Kidney epithelial cell (primary cell): ENCODE results near the gene TRIM67. TPM values are rescaled to one million over a fixed set of nuclear protein-coding genes. Genes with fewer than 3 reads are reported as not detected.

Experiments
- DNase-seq: peaks from one replicate; pipeline ENCODE4 v3.0.0-alpha.2; 2010; ENCODE audit warnings: low read depth
- H3K27me3 ChIP-seq: 2 replicates; pipeline ENCODE4 v1.6.0; 2011; ENCODE audit warnings: low read length; ENCODE audit not compliant: control insufficient read depth, insufficient read depth
- H3K36me3 ChIP-seq: 2 replicates; pipeline ENCODE4 v1.5.1; 2011; ENCODE audit warnings: low read length; ENCODE audit not compliant: control insufficient read depth, insufficient read depth
- H3K4me3 ChIP-seq: 2 replicates; pipeline ENCODE4 v1.5.1; 2011; ENCODE audit warnings: low read depth, mild to moderate bottlenecking, control low read depth, low read length
- CTCF ChIP-seq: IDR thresholded peaks from 2 replicates; pipeline ENCODE4 v1.5.1; 2011; ENCODE audit warnings: mild to moderate bottlenecking, moderate library complexity, low read length, control low read depth, inconsistent platforms; ENCODE audit not compliant: insufficient read depth, poor library complexity, severe bottlenecking
- total RNA-seq: library from RNA; depleted of rRNA; stranded (reverse); fragments of >200 nt; gene quantifications from 2 replicates; pipeline ENCODE4 v1.2.3, GENCODE V29; 2015

Gene TRIM67
- total RNA-seq, 1 donor from 2014 or later, result 0.63 TPM

GRCh38 chr1:231177936-231178335, 16.1 kb downstream of the TRIM67 start:
- no peak for DNase-seq
- Histone ChIP-seq H3K4me3 (no peak overlapping the region), H3K27me3 (peaks cover 23% of the 10 kb centered on the region), H3K36me3 (no peaks in the 10 kb centered on the region)
- TF ChIP-seq CTCF, result no peak

- Histone ChIP-seq H3K27me3 (peaks cover 23% of the 10 kb centered on the region), H3K4me3 (no peak overlapping the region), H3K36me3 (no peaks in the 10 kb centered on the region)
- TF ChIP-seq CTCF, result no peak
- DNase-seq, result no peak
Measured at GRCh38 chr1:231178970-231179369, 17.1 kb downstream of the TRIM67 start.

- no peak for TF ChIP-seq CTCF
- DNase-seq, result no peak
- Histone ChIP-seq H3K36me3 (no peaks in the 10 kb centered on the region), H3K4me3 (no peak overlapping the region), H3K27me3 (peaks cover 30% of the 10 kb centered on the region)
Measured at GRCh38 chr1:231180034-231180433, 18.2 kb downstream of the TRIM67 start.

DNA sequence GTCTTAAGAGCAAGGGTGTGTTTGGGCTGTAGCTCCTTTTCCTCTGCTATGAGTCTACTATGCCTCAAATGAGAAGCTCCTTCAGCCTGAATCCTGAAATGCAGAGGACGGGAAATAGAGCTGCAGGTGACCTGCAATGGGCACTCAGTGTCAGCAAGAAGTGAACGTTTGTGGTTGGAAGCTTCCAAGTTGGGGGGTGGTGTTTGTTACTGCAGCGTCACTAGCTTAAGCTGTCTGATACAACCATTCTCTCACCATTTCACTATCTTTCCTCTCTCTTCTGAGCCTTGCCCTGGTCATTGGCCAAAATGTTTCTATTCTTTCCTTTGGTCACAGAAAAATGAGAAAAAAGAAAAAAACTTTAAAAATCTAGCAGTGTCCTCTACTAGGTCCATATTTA, 19.4 kb downstream of the TRIM67 start:
- H3K4me3 ChIP-seq, result no peak overlapping the region
- no peak for DNase-seq
- H3K27me3 ChIP-seq, result peaks cover 28% of the 10 kb centered on the region
- H3K36me3 ChIP-seq, result no peaks in the 10 kb centered on the region
- TF ChIP-seq CTCF, result no peak

GRCh38 chr1:231182317-231182716, 20.5 kb downstream of the TRIM67 start:
- H3K27me3 ChIP-seq, result peaks cover 30% of the 10 kb centered on the region

More at GRCh38 chr1:231182317-231182716, 20.5 kb downstream of the TRIM67 start:
- DNase-seq, result no peak
- H3K4me3 ChIP-seq, result no peak overlapping the region
- no peaks in the 10 kb centered on the region for H3K36me3 ChIP-seq
- TF ChIP-seq CTCF, result no peak
